NCI-H524 (cell line): Measurements from ENCODE around the gene FAM169A.
"Not testable (repeated sequence)": the region's sequence is repeated elsewhere in the genome, so short reads cannot be mapped to it uniquely, and the experiment has no call there.

Experiments used
- DNase-seq, 2 experiments: peaks; one replicate each; lab custom pipeline; 2025; lab: John Stamatoyannopoulos, UW

Gene FAM169A

DNA sequence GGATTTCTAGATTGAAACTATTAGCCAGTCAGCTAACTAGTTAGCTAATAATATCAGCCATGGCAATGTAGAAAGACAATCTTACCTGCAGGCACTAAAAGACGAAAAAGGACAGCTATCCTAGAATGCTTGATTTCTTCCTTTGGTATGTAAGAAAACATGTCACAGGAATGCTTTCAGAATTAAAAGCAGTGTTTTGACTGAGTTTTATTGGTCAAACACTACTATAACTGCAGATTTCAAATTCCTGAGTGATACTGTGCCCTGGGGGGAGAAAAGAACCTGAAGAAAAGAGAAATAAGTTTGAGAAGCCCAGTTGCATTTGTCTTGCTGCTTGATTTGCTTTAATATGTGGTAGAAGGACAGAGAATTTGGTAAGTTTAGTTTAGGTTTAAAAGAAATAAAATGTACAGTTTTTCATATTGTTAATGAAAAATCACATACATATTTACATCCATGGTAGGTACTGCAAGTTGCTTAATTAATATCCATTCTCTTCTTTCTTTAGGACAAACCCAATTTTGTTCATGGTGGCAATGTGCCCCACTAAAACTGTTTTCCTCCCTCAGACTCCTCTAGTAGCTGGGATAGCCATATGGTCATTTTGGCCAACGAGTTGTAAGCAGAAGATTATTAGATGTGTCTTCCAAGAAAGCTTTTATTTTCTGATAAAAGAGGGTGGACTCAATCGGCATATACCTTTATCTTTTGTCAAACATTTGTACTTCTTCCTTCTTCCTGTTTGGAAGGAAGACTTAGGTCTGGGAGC lies 4.3 kb upstream of the FAM169A start:
- no peak for DNase-seq

DNA sequence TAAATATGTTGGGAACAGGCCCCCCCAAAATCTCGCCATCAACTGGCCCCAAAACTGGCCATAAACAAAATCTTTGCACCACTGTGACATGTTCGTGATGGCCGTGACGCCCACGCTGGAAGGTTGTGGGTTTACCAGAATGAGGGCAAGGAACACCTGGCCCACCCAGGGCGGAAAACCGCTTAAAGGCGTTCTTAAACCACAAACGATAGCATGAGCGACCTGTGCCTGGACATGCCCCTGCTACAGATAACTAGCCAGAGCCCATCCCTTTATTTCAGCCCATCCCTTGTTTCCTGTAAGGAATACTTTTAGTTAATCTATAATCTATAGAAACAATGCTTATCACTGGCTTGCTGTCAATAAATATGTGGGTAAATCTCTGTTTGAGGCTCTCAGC lies 3.2 kb upstream of the FAM169A start:
- not testable (repeated sequence) for DNase-seq

DNA sequence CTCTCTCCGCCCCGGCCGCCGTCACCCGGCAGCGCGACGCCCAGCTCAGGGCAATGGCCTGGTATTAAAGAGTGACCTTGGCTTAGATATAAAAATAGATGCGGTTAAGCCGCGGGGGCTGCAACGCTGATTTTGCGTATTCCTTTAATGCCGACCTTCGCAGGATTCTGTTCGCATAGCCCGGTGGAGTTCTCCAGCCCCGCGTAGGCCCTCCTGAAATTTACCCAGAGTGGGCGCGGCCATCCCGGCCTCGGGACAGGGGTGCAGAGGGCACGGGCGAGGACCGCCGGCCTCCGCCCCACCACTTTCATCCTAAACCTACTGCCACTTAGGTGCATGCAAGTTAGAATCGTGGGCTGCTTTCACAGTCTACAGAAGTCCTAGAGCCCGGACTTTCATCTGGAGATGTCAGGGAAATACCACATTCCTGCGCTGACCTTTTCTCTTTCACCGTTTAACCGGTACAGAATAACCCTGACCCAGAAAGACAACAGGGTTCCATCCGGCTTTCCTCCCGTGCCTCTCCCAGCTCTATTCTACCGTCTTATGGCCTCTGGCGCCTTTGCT lies 492 bp upstream of the FAM169A start:
- no peak for DNase-seq

DNA sequence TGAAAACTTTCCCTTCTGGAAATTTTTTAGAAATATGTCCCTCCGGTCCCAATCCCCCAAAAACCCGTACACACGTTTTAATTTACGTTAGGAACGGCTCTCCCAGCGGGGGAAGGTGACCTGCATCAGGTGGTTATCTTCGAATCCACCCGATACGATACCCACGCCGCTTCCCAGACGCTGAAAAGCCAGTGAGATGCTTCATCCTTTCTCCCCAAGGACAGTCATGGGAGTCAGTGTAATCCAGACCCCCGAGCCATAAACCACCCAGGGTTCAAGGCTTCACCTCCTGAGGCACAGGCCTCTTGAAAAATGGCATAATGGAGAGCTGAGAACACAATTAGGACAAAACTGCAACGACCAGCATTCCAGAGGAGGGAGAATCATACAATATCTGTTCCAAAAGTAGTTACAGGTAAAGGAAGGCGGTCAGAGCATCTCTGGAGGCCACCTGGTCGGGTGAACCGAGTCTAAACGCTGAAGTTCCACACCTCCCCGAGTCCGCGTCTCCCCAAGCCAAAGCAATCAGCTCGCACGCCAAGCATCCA lies 857 bp downstream of the FAM169A start:
- peak; percentile 14 to 39 for DNase-seq

- peak; percentile 1 to 23 for DNase-seq
These were observed 1.4 kb downstream of the FAM169A start for GRCh38 chr5:74864823-74865222.

DNA sequence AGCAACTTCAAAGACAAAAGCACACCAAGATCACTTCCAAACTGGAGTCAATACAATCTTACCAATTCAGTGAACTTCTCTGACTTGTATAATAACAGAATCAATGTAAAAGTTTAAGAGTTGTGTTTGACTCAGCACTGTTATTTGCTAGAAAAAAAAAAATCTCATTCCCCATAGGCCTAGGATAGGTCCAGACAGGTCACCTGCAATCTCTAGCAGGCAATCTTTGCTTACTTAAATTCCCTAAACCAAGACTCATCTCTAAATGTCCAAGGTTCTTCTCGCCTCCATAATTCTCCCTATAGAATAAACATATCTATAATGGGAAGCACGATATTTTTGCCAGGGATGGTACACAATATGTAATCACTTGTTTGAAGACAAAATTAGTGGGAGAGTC lies 2.5 kb downstream of the FAM169A start:
- no peak for DNase-seq

DNA sequence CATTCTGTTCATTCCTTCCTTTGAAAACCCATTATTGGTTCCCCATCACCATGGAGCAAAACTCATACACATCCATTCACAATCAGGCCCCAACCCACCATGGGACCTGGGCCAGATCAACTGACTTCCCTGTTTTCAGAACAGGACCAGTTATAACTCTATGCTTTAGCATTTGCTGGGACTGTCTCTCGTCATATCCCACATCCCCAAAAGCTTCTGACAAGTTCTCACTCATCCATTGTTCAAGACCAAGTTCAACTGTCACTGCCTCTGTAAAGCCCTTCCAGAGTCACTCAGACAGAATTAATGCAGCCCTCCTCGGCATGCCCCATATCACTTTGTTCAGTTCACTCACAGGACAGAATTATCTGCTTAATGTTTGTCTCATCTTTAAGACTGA lies 4.0 kb downstream of the FAM169A start:
- no peak for DNase-seq

- DNase-seq = not testable (repeated sequence)
These were observed 9.2 kb downstream of the FAM169A start for GRCh38 chr5:74856975-74857374.

DNA sequence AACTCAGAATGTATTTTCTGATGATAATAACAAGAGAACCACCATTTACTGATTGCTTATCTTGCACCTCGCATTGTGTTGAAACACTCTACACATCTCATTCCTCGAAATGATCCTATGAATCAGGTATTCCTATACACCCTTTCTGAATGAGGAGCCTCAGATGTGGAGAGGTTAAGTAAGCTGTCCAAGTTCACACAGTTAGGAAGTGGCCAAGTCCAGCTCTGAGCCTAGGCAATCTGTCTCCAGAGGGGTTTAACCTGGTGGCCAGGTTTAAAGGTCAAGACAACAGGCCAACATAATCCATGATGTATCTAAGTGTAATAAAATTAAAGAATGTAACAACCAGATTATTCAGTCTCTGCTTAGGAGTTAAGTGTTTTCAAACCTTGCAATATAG lies 12.9 kb downstream of the FAM169A start:
- DNase-seq = no peak

- DNase-seq = no peak
These were observed 14.4 kb downstream of the FAM169A start for GRCh38 chr5:74851684-74852353.

DNA sequence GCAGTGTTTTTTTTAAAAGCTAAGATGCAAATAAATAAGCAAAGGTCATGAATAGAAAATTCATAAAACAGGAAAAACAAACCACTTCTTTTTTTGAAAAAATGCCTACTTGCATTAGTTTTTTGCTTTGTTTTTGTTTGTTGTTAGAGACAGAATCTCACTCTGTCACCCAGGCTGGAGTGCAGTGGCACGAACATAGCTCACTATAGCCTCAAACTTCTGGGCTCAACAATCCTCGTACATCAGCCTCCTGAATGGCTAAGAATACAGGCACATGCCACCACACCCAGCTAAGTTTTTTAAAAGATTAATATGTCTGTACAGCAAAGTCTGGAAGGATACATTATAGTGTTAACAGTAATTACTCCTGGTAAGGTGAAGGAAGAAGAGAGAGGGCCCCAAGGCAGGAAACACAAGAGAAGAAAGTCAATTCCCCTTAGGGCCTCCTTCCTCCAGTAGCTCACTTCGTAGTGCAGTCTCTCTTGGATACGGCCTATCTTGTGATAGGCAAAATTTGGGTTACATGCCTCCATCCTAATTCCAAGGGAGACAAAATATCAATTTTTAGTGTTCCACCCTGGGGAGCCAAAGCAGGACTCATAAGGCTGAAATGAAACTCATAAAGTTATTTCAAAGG lies 15.3 kb downstream of the FAM169A start:
- no peak for DNase-seq

DNA sequence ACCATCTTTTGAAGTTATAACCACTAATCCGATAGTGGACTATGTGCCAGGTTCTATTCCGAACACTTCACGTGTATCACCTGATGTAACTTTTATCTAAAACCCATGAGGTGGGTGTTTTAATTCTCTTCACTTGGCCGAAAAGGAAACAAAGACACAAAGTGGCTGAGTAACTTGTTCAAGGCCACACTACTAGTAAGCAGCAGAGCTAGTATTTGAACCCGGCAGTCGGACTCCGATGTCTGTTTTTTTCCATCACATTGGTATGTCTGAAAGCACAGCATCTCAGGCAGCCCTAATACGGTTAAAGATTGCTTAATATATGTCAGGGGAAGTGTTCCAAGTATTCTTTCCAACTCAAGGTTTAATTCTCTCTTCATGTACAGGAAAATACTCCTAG lies 16.2 kb downstream of the FAM169A start:
- DNase-seq = no peak

- DNase-seq = no peak
These were observed 17.6 kb downstream of the FAM169A start for GRCh38 chr5:74848553-74849025.

DNA sequence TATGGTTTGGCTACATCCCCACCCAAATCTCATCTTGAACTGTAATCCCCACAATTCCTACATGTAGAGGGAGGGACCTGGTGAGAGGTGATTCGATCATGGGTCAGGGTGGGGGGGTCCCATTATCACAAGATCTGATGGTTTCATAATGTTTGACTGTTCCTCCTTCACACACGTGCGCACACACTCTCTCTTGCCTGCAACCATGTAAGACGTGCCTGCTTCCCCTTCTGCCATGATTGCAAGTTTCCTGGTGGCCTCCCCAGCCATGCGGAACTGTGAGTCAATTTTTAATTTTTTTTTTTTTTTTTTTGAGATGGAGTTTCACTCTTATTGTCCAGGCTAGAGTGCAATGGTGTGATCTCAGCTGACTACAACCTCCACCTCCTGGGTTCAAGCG lies 27.0 kb downstream of the FAM169A start:
- DNase-seq = no peak

DNA sequence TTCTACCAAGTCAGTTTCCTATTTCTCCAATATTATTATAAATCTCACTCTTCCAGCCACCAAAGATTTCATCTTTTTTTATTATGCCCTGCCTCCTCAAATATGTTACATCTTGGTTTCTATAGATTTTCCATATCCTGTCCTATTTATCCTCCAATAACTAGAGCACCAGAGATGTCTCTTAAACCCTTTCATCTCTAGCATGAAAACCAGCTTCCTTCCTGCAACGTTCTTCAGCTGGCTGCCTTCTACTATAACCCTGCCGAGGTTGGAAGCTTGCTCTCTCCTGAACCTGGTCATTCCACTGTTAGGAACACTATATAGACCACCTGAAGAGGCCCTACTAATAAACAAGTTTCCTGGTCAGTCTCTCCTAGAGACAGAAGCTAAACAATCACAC lies 27.9 kb downstream of the FAM169A start:
- DNase-seq = no peak

DNA sequence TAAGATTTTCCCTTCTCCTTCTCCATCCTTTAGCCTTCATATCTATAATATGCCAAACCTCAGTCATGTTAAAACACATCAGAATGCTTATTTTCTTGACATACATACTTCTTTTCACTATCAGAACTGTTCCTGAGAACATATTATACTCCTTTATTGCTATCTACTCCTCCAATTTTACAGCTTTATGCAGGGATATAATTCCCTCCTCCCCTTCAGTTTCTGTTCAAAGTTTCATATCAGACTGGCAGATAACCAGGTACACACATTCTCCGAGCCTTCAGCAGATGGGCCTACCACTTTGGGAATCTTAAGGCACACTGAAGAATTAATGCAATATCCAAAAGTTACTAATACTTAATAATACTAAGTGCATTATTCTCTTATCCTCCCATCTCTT lies 29.1 kb downstream of the FAM169A start:
- no peak for DNase-seq

GRCh38 chr5:74833537-74834266 lies 32.5 kb downstream of the FAM169A start:
- DNase-seq = no peak

DNA sequence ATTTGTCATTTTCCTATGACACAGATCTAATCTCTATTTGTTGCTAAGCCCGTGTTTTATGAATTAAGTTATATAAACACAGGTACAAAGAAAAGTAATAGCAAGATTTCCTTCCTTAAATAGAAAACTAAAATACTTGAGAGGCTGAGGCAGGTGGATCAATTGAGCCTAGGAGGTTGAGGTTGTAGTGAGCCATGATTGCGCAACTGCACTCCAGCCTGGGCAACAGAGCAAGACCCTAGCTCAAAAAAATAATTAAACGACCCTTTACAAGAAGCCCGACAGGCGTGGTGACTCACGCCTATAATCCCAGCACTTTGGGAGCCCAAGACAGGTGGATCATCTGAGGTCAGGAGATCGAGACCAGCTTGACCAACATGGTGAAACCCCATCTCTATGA lies 36.8 kb downstream of the FAM169A start:
- no peak for DNase-seq

GRCh38 chr5:74822288-74822687 lies 43.9 kb downstream of the FAM169A start:
- DNase-seq = no peak

- no peak for DNase-seq
These were observed 49.3 kb downstream of the FAM169A start for GRCh38 chr5:74816875-74817274.

GRCh38 chr5:74810915-74811314 lies 55.3 kb downstream of the FAM169A start:
- DNase-seq = no peak

DNA sequence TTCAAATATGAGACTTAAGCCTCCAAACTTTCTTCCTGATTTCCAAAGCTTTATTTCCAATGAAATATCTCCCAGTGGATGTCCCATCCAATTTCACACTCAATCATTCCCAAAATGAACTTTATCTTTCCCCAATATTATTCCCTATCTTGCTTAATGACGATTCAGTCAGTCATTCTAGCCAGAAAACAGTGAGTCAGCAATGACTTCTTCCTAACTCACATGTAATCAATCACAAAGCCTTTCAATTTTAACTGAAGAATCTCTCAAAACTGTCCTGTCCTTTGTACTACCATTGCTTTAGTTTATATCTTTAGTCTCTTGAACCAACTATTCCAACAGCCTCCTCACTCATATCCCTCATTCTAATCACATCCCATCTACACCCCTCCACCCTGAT lies 64.2 kb downstream of the FAM169A start:
- no peak for DNase-seq
